NCI-H226 (cell line): ENCODE data around the gene FAM174A.

ENCODE experiments used
- DNase-seq: peaks from one replicate; pipeline ENCODE4 v3.0.0-alpha.2; 2015

The FAM174A gene

DNA sequence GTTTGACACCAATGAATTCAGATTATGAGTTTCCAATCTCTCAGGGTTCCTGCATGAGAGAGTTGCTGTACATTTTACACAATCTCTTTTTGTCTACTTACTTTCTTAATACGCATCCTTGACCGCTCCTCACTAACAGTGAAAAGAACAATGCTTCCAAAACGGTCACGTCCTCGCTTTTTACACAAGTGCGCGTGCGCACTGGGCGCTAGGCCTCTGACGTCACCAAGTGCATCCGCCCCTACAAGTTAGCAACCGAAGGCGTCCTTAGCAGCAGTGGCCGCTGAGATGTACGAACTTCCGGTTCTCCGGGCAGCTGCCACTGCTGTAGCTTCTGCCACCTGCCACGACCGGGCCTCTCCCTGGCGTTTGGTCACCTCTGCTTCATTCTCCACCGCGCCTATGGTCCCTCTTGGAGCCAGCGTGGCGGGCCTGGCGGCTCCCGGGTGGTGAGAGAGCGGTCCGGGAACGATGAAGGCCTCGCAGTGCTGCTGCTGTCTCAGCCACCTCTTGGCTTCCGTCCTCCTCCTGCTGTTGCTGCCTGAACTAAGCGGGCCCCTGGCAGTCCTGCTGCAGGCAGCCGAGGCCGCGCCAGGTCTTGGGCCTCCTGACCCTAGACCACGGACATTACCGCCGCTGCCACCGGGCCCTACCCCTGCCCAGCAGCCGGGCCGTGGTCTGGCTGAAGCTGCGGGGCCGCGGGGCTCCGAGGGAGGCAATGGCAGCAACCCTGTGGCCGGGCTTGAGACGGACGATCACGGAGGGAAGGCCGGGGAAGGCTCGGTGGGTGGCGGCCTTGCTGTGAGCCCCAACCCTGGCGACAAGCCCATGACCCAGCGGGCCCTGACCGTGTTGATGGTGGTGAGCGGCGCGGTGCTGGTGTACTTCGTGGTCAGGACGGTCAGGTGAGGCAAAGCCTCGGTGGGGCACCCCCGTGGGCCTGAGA is at the start of gene FAM174A:
Gene FAM174A (plus strand): TSS at position 315 of the 946 bp plus-strand sequence. CDS start 157 bp downstream, at position 472.
- DNase-seq: peak; percentile 87

DNA sequence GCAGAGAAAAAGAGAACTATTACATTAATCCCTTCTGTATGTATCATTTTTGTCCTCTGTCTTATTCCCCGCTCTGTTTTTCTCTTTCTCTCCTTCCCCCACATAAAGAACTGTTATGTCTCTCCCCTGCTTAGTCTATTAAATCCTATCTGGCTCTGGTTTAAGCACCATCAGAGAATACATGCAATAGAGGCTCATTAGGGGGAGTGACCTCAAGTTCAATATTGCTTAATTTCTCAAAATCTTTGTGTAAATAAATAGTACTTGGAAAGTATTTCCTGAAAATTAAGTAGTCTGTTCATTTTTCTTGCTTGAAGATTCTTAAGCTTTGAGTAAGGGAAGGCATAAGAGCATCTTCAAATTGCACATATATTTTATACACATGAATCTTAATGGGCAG is 41.2 kb upstream of the FAM174A start:
- DNase-seq: no peak

DNA sequence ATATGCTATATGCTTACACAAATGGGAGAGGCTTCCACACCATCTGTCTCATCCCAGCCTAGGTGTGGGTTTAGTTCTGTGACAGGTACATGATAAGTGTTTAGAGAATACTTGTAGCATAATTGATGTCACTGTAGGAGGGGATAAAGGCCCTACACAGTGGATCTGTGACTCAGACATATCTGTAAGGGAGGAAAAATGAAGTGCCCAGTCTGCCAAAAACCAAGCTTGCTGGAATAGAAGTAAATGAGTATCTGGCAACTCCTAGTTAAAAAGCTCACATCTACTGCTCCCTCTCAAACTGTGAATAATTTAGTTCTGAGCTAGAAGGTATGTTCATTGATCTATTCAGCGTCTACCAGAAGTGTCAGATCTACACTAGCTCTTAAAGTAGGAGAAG is 38.9 kb upstream of the FAM174A start:
- DNase-seq: peak; percentile 28

DNA sequence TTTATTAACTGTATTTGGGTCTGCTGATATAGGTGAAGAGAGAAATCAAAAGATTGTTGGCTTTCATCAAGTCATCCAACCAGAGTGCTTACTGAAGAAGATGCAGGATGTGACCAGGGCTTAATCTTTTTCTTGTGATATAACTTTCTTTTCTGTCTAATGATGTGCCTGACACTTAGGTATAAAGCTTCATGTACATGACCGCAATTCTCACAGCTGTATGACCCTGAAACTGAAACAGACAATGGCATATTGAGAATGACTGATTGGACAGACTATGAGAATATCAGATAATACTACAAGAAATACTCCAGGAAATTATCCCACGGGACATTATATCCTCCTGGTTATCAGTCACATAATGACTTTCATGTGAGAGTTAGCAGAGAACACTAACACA is 32.5 kb upstream of the FAM174A start:
- no peak for DNase-seq

DNA sequence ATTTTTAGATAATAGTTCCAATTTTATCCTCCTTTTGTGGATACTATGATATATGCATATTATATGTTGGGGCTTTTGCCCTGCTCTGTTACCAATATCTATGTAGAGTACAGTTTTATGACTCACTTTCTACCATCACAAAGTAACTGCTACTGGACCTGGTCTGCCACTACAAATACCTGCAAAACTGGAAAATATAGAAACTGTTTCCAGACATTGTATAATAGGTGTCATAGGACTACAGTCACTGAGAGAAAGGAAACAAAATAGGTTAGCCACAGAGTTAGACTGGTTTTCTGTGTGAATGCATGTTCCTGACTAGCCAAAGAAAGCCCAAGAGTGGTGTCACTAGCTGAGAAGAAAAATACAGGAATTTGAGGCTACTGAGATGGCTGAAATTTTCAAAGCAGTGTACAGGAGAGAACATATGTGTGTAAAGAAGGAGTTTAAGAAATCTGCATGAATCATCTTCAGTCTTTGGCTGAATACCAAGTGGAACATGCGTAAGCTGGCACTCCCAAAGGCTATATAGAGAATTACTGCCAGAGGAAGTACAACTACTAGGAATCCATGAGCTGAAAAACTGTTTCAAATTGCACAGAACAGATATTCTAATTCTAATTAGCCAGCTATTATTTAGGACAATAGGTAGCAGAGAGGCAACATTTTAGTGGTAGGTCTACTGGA is 29.0 kb upstream of the FAM174A start:
- peak; percentile 85 for DNase-seq

DNA sequence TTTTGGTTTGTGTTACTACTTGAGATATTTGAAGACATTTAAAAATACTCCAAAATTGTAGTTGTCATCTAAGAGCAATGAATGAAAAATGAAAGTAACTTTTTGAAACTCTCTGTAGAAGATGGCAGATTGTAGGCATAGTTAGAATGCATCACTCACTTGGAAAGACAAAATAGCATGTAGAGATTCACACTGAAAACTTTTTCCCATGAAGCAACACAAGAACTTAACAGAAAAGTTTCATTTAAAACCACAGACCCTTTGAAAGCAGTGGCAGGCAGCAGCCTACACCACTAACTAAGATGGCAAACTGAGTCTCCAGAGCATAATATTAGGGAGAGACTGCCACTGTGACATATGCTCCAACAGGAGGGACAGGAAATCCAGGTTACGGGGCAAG is 18.9 kb upstream of the FAM174A start:
- DNase-seq: no peak

DNA sequence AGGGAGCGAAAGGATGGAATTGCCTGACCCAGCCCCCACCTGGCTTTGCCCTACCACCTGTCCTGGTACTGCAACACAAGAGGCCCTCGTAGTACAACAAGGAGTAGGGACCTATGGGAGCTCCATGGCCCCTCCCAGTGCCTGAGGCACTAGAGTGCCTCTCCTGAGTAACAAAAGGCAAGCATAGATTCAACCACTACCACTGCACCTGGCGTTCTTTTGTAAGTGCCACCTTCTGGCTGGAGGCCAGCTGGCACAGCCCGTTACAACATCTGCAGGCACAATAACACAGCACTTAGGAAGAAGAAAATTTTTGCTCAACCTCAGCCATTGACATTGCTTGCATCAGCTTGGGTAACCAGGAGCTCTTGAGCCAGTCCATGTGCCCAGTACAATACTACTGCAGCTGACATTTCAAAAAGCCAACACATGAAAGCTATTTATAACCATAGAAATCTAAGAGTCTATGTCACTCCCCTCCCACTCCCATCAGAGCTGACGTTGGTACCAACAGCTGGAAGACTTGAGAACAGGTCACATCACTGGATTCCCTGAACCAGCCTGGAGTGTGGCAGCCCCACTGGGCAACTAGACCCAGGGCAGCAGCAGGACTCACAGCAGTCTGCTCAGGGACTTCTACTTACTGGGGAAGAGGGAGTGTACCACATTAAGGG is 17.7 kb upstream of the FAM174A start:
- DNase-seq: no peak

DNA sequence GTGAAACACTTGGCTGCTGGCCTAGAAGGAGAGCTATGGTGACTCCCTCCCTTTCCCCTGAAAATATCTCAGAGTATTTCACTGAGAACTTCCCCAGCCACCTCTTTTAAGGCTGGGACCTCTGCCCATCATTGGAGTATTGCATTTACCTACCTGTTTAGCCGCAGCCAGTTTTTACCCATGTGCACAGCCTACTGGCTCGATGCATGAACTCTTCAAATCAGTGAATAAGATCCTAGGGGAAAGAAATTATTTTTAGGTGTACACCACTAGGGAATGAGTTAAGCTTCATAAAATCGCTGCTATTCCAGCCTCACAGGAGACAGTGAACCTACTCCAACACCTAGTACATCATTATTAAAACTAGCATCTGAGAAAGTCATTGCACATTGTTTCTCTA is 16.8 kb upstream of the FAM174A start:
- DNase-seq: no peak

DNA sequence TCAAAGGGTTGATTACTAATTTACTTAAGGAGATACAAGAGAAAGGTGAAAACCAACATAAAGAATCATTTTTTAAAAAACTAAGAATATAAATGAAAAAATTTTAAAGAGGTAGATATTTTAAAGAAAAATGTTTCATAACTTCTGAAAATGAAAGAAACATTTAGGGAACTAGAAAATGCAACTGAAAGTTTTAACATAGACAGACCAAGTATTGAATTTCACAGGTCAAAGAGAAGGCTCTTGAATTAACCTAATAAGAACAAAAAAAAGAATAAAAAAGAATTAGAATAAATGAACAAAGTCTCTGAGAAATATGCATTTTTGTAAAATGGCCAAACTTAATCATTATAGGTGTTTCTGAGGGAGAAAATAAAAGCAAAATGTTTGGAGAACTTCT is 16.1 kb upstream of the FAM174A start:
- DNase-seq: no peak

DNA sequence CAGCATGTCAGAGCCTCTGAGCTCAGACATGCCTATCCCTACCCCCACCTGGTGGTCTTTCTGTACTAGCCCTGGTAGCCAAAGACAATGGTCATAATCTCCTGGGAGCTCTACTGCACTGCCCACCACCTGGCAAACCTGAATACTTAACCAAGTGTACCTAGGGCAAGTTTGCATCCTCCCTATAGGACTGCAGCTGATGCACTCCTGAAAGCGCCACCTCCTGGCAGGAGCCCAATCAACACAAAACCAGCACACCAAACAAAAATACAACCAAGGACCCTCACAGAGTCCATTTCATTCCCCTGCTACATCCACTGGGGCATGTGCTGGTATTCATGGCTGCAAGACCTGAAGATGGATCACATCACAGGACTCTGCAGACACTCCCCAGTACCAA is 14.8 kb upstream of the FAM174A start:
- no peak for DNase-seq

DNA sequence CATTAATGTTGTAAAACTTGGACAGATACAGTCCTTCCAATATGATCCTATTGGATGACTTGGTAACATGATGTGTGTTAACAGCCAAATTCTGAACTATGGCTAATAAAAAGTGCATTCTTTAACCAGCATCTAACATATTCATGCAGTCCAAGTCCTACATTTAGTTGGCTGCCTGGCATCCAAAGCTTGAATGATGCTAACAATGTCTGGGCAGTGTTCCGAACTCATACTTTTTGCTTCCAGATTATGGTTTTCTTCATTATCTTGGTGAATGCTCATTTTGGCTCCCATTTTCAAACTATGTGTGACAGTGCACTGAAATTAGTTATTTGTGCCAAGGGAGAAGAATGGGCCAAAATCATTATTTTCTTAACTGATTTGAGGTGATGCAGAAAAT is 2.8 kb downstream of the FAM174A start:
- no peak for DNase-seq

DNA sequence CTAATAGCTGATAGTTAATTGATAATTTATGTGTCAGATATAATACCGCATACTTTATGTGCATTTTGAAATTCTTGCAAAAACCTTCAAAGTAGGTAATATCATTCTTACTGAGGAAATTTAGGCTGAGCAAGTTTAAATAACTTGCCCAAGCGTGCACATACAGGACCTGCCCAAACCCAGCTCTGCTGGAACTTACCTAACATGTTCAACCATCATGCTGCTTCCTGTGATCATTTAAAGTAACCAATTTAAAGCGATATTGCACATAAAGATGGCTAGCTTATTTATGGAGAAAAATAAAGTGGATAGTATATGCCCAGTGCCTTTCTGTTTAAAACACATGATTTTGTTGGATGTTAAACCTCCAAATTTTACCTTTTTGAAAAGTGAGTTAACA is 4.3 kb downstream of the FAM174A start:
- no peak for DNase-seq

DNA sequence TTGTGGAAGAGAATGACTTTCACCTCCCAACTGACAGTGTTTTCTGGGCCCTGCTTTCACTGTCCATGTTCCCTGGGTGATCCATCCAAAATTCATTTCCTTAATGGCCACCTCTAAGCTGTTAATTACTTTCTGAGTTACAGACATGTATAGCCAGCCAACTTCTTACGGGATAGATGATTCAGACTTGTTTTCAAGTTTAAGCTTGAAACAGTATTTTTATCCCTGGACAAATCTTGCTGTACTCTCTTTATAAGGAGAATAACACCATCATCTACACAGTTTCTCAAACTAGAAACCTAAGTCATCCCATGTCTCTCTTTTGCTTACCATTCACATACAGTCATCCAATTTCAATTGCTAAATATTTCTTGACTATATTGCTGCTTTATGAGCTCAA is 6.9 kb downstream of the FAM174A start:
- DNase-seq: no peak

DNA sequence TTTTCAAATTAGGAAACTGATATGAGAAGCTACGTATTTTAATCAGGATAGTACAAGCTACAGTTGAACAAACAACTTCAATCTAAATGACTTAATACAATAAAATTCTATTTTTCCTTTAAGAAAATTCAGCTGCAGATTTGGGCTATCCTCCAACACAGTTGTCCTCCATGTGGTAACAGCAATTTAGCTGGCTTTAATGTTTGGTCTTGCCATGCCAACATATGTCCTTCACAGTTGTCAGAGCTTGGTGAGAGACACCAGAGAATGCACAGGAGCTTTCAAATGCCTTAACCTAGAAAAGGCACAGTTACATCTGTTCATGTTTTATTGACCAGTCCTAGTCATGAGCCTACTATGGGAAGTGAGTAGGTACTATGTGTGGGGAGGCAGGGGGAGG is 10.8 kb downstream of the FAM174A start:
- no peak for DNase-seq

DNA sequence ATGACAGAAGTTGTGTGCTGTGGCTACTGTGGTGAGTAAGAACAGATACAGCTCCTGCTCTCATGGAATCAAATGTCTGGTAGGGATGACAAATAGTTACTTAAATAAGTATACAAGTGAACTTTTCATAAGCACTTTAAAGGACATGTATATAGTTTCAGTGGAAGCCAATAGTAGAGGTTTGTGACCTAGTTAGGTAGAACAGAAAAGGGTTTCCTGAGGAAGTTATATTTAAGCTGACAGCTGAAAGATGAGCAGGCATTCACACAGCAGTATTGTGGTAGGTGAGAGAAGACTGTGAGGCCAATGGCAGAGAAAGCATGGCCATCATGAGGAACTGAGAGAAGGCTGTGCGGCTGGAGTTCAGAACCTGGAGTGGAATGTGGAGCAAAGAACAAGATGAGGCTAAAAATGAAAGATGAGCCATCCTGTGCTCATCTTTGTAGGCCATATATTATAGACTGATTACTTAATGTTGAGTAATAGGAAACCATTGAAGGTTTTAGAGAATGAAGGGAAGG is 15.4 kb downstream of the FAM174A start:
- DNase-seq: no peak

DNA sequence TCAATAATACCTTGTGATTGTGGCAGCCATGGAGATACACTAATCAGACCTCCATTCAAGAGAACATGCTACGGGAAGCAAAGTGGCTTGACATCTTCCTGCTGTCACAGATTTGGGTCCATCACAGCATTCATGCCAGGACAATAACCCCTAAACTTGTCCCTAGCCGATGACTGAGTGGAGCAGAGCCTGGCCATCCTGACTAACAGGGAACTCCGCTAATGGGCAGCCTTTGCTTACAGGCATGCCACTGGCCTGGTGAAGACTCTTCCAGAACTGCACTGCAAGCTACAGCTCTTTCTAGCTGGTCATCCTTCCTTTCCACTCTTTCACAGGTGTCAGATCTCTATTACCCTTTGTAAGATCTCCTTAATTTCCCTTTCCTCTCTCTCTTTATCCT is 16.0 kb downstream of the FAM174A start:
- DNase-seq: no peak

DNA sequence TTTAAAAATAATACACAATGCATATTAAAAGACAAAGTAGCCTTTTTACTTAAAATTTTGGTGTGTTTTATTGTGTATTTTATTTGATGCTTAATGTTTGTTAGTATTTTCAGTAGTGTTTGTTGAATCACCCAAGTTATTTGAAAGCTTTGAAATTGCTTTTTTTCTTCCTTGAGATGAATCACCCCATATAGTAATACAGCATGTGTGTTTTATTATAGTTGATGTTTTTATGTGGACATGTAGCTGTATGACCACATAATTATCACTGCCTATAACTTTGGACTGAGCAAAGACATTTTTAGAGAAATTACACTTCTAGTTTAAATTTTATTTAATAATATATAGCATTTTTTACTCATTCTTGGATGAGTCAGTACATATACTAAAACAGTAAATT is 18.0 kb downstream of the FAM174A start:
- DNase-seq: no peak

DNA sequence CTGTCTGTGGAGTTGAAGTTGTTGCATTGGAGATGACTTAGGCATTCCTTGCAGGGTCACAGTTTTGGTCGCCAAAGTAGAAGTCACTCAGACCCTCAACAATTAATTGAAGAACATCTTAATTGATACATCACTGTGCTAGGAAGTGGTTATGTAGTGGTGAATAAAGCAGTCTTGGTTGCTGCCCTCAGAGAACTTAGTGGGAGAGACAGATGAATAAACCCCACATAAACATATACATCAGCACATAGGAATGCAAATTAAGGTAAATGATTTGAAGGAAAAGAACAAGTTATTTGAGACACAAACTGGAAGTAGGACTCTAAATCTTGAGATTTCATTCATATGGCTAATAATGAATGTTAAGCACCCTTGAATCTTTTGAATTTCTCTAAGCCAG is 25.7 kb downstream of the FAM174A start:
- DNase-seq: no peak

DNA sequence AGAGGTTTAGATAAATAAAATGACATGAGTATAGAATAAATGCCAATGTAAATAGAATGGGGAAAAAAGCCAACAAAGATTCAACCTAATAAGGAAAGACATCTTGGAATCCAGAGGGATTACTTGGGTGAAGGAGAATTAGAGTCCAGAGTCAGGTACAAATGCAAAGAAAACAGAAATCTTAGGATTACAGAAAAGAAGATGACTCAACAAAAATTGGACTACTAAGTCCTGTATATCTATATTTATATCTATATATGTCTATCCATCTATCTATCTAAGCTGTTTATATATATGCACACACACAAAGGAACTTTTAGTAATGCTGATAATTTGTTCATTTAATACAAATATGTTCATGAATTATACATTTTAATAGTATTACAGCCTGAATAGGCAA is 27.6 kb downstream of the FAM174A start:
- no peak for DNase-seq

DNA sequence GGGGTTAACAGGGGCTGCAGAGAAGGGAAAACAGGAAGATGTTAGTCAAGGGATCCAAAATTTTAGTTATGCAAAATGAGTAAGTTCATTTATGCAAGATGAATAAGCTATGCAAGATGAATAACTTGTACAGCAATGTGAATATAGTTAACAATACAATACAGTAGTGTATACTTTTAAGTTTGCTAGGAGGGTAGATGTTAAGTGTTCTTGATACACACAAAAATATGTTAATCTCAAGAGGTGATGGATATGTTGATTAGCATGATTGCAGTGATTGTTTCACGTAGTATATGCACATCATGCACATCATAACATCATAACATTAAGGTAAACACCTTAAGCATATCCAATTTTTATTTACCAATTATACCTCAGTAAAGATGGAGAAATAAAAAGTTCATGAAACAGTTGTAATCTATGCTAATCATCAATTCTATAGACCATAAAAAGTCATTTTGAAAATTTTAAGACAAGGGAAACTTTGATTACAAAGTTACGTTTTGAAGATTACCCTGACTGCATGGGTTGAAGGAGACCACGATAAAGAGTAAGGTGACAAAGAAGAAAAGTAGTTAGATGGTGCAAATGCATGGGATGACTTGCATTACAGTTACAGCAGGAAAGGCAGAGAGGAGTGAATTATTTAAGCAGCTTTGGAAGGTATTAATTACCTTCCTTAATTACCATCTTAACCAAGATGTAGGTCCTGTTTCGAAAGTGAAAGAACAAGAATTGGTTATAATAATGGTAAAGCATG is 31.4 kb downstream of the FAM174A start:
- DNase-seq: no peak

DNA sequence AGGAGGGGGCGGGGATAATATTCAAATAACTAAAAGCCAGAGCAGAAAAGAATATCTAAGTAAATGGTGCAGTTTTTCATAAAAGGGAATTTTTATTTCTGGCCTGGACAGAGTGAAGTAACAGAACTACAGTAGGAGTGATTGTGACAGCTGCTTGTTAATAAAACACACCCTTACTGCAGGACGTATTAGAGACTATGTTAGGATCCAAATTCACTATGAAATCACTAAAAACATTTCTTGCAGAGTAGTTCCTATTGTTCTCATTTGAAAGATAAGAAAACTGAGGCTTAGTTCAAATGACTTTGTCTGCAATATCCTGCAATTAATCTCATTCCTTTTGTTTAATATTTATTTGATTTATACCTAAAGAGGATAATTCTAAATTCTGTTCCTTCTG is 39.5 kb downstream of the FAM174A start:
- DNase-seq: no peak

DNA sequence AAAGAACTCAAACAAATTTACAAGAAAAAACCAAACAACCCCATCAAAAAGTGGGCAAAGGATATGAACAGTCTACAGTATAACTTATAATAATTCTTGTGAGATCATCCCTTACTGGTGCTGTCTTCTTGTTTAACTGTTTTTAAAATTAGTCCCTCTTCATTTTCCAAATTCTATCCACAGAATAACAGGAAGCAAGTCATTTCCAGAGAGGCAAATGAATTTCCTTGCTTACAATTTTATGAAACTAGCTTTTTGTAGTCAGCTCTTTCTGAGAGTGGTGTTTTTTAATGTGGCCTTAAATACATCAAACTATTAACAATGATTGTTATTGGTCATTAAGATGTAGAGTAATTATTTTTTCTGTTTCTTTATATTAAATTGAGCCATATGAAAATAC is 40.6 kb downstream of the FAM174A start:
- DNase-seq: no peak
